ENCODE results near the gene CLNK. TPM values are rescaled to one million over a fixed set of nuclear protein-coding genes. Genes with fewer than 3 reads are reported as not detected.

Gene CLNK
- total and polyA plus RNA-seq, 2 of the 8 experiments (the other 6 are each of a cell fraction or from before 2014, with no cell fraction given), result not detected

DNA sequence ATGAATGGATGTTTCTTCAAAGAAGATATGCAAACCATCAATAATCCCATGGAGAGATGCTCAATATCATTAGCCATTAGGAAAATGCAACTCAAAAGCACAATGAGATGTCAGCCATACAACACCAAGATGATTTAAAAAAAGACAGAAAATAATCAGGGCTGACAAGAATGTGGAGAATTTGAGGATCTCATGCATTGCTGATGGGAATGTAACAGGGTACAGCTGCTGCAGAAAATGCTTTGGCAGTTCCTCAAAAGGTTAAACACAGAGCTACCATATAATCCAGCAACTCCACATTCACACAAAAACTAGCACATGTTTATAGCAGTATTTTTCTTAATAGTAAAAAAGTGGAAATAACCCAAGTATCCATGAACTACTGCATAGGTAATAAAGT lies 116.8 kb downstream of the CLNK start:
- H3K56ac ChIP-seq (replicated peaks; ENCODE audit: insufficient read length, low read depth, low read length), result no peak overlapping the region
- no peak overlapping the region for H2BK5ac ChIP-seq (ENCODE audit: low read depth, low read length)
- H3K4me1 ChIP-seq (replicated peaks in 1 of 4; ENCODE audit: control insufficient read depth in 3 of 4, insufficient read depth in 4 of 4, low read length in 3 of 4), result no peaks in the 10 kb centered on the region
- no peak overlapping the region for H2BK12ac ChIP-seq (ENCODE audit: low read depth, low read length)
- no peak overlapping the region for H2BK20ac ChIP-seq (ENCODE audit: low read length)
- no peak overlapping the region for H4K91ac ChIP-seq (replicated peaks; ENCODE audit: insufficient read length, low read length)
- ChIA-PET CTCF (ENCODE audit: partially characterized antibody) (interaction anchor here (1.5 kb wide), 1 partner anchor 19 kb away, joined by 3 read pairs; no protein-coding TSS in a partner anchor), POLR2A (ENCODE audit: partially characterized antibody) (no interaction called here)
- no peaks in the 10 kb centered on the region for H3K36me3 ChIP-seq (ENCODE audit: control insufficient read depth in 2 of 4, insufficient read depth in 4 of 4, low read length in 3 of 4)
- no peak overlapping the region for H4K8ac ChIP-seq (ENCODE audit: extremely low read depth, insufficient read depth, low read length)
- FAIRE-seq (peak; percentile 7), DNase-seq (ENCODE audit: low read depth in 1 of 2, low spot score in 2 of 2) (no peak)
- H3K4me3 ChIP-seq (ENCODE audit: extremely low read depth in 1 of 4, insufficient read depth in 2 of 4, low read depth in 3 of 4, low read length in 4 of 4), result no peak overlapping the region
- H4K5ac ChIP-seq (ENCODE audit: insufficient read length, low read depth, low read length), result no peak overlapping the region
- no peak overlapping the region for H3K27ac ChIP-seq (ENCODE audit: low read depth, low read length)
- H3K18ac ChIP-seq (ENCODE audit: extremely low read depth, low read length), result no peak overlapping the region
- no peaks in the 10 kb centered on the region for H3K9me3 ChIP-seq (ENCODE audit: insufficient read depth in 2 of 2, low read depth in 1 of 2, low read length in 1 of 2)
- no peak overlapping the region for H3K4me2 ChIP-seq (ENCODE audit: insufficient read depth in 1 of 2, low read depth in 2 of 2, low read length in 2 of 2)
- H3K9ac ChIP-seq (replicated peaks in 1 of 4; ENCODE audit: extremely low read depth in 1 of 4, low read depth in 3 of 4, low read length in 3 of 4), result no peak overlapping the region
- no peaks in the 10 kb centered on the region for H3K23me2 ChIP-seq (ENCODE audit: low read depth, low read length)
- H2AFZ ChIP-seq (ENCODE audit: low read length), result no peak overlapping the region
- H3K79me2 ChIP-seq (ENCODE audit: control insufficient read depth in 1 of 2, insufficient read depth in 2 of 2, low read length in 2 of 2), result no peaks in the 10 kb centered on the region
- no peak overlapping the region for H2BK120ac ChIP-seq (replicated peaks; ENCODE audit: low read depth, low read length)
- H3K14ac ChIP-seq (ENCODE audit: insufficient read length), result no peak overlapping the region
- no peak overlapping the region for H2AK5ac ChIP-seq (ENCODE audit: low read depth, low read length)
- H3K79me1 ChIP-seq (ENCODE audit: low read depth, low read length), result no peaks in the 10 kb centered on the region
- no peaks in the 10 kb centered on the region for H3K27me3 ChIP-seq (replicated peaks in 1 of 4; ENCODE audit: control insufficient read depth in 3 of 4, extremely low read depth in 1 of 4, insufficient read depth in 3 of 4, low read length in 3 of 4)
- H3K23ac ChIP-seq (ENCODE audit: insufficient read length), result no peak overlapping the region
- TF ChIP-seq TEAD4 (IDR thresholded peaks at IDR 0.05; ENCODE audit: low read depth, low read length) (peak; percentile 37; the same call in 1 of the 2 replicates), EP300 (IDR thresholded peaks at IDR 0.05; ENCODE audit: borderline replicate concordance in 1 of 2, low read depth in 2 of 2, low read length in 2 of 2) (no peak)
- H2BK15ac ChIP-seq (ENCODE audit: low read length), result no peak overlapping the region
- H4K20me1 ChIP-seq (replicated peaks in 1 of 2; ENCODE audit: control insufficient read depth in 1 of 2, insufficient read depth in 2 of 2, low read length in 2 of 2), result no peaks in the 10 kb centered on the region
- no peak overlapping the region for H3K4ac ChIP-seq (replicated peaks; ENCODE audit: insufficient read length, low read depth, low read length)
